T-helper 1 cell treated with Interleukin-12 subunit alpha and Interleukin-12 subunit beta and Interleukin-4 antibody, amounts not matched to agents 30 ng/mL and 1 ng/mL, for 36 hours (primary cell): ENCODE results near the gene ZNF765. TPM values are rescaled to one million over a fixed set of nuclear protein-coding genes. Genes with fewer than 3 reads are reported as not detected.
"Not testable (repeated sequence)": the region's sequence is repeated elsewhere in the genome, so short reads cannot be mapped to it uniquely, and the experiment has no call there.

Experiments used
- intact Hi-C: fragments of 100-400 bp; cut with micrococcal nuclease; formaldehyde crosslinking; loops from one replicate; pipeline ENCODE4 v1.15.1; 2024
- total RNA-seq: library from RNA; stranded (reverse); gene quantifications from 2 replicates; pipeline ENCODE4 v1.2.3, GENCODE V29; 2022

ZNF765 gene
- total RNA-seq, 1 donor from 2014 or later: 13.7 TPM

- intact Hi-C loops: not testable (repeated sequence)
Observed at GRCh38 chr19:53474832-53475231, 79.9 kb downstream of the ZNF765 start.

DNA sequence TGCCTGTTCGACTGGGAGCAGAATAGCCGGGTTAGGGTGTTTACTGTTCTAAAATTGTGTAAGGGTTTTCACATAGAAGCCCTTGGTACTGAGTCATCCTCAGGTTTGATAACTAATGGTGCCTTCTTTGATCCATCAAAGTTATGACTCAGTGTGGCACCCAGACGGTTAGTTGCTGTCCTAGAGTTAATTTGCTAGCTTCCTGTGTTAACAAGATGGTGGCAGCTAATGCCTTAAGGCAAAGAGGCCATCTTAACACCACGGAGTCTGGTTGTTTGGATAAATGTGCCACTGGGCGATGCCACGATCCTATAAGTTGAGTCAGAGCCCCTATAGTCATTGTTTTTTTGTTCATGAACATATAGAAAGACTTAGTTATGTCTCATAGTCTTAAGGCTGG lies 80.5 kb downstream of the ZNF765 start:
- intact Hi-C loops: not testable (repeated sequence)

Other genes with a start within 250 kb of the ZNF765 start
- 4.3 and 7.1 TPM in 2 replicates for gene ZNF347, start 236.1 kb upstream of the ZNF765 start, total RNA-seq
- gene ZNF665, start 201.8 kb upstream of the ZNF765 start, total RNA-seq: 1.8 and 2.3 TPM in 2 replicates
- 2.5 and 3.2 TPM in 2 replicates for gene ZNF677, start 140.3 kb upstream of the ZNF765 start, total RNA-seq
- not detected in 2 replicates for gene VN1R2, start 136.9 kb upstream of the ZNF765 start, total RNA-seq
- not detected in 2 replicates for gene VN1R4, start 127.4 kb upstream of the ZNF765 start, total RNA-seq
- gene ZNF845, start 61.4 kb upstream of the ZNF765 start, total RNA-seq: 10.0 and 10.2 TPM in 2 replicates
- gene ZNF525, start 29.4 kb upstream of the ZNF765 start, total RNA-seq: 15.5 and 15.8 TPM in 2 replicates
- 11.6 and 12.7 TPM in 2 replicates for gene ZNF761, start 36.8 kb downstream of the ZNF765 start, total RNA-seq
- gene ZNF813, start 72.6 kb downstream of the ZNF765 start, total RNA-seq: 3.1 and 5.6 TPM in 2 replicates
- 13.7 and 15.6 TPM in 2 replicates for gene ZNF331, start 143.0 kb downstream of the ZNF765 start, total RNA-seq
- gene DPRX, start 236.8 kb downstream of the ZNF765 start, total RNA-seq: not detected in 2 replicates